Pons (tissue), 1 donor: ENCODE results near the gene PDZRN4.
"Not testable (repeated sequence)": the region's sequence is repeated elsewhere in the genome, so short reads cannot be mapped to it uniquely, and the experiment has no call there.

Experiments
- DNase-seq: peaks from one replicate; pipeline ENCODE4 v3.0.0-alpha.2; 2016; ENCODE audit warnings: low spot score

The PDZRN4 gene

DNA sequence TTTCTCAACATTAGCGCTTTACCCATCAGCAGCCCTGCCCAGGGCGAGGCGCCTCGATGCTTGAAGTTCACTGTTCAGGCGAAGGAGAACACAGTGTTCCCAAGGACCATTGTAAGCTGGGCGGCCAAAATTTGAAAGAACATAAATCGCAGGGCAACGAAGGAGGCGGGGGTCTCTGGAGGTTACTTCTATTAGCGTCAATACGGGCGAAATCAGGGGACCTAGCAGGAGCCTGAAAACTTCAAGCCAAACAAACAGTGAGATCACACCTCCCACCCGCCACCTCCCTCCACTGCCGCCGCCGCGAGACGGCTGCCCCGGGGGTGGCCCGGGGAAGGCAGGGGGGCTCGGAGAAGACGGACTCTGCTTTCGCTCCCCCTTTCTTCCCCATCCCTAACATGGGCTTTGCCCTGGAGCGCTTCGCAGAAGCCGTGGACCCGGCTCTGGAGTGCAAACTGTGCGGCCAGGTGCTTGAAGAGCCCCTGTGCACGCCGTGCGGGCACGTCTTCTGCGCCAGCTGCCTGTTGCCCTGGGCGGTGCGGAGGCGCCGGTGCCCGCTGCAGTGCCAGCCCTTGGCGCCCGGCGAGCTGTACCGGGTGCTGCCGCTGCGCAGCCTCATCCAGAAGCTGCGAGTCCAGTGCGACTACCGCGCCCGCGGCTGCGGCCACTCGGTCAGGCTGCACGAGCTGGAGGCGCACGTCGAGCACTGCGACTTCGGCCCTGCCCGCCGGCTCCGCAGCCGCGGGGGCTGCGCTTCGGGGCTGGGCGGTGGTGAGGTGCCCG lies at the start of gene PDZRN4:
Gene PDZRN4, plus strand, starts transcription at position 263 of the 783 bp plus-strand sequence.
- DNase-seq, result no peak

GRCh38 chr12:41140117-41140516 lies 48.0 kb upstream of the PDZRN4 start:
- no peak for DNase-seq

DNA sequence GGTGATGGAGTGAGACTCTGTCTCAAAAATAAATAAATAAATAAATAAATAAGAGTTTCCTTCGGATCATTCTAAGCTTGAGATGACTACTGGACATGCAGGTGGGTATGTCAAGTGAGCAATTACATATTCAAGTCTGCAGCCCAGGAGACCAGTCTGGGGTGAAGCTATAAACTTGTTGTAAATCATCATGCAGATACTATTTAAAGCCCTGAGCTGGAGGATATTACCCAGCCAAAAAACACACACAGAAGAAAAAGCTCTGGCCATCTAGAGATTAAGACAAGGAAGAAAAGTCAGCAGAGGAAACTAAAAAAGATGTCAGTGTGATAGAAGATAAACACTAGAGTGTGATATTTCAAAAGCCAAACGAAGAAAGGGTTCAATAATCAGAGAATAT lies 47.0 kb upstream of the PDZRN4 start:
- no peak for DNase-seq

- DNase-seq, result no peak
Measured at GRCh38 chr12:41142376-41142775, 45.7 kb upstream of the PDZRN4 start.

GRCh38 chr12:41151793-41152192 lies 36.3 kb upstream of the PDZRN4 start:
- no peak for DNase-seq

GRCh38 chr12:41162461-41162860 lies 25.7 kb upstream of the PDZRN4 start:
- DNase-seq, result no peak

- no peak for DNase-seq
Measured at GRCh38 chr12:41167701-41168100, 20.4 kb upstream of the PDZRN4 start.

- DNase-seq, result no peak
Measured at GRCh38 chr12:41174602-41175001, 13.5 kb upstream of the PDZRN4 start.

GRCh38 chr12:41179507-41179906 lies 8.6 kb upstream of the PDZRN4 start:
- not testable (repeated sequence) for DNase-seq

- DNase-seq, result no peak
Measured at GRCh38 chr12:41184864-41185263, 3.3 kb upstream of the PDZRN4 start.

- DNase-seq, result no peak
Measured at GRCh38 chr12:41186026-41186425, 2.1 kb upstream of the PDZRN4 start.

DNA sequence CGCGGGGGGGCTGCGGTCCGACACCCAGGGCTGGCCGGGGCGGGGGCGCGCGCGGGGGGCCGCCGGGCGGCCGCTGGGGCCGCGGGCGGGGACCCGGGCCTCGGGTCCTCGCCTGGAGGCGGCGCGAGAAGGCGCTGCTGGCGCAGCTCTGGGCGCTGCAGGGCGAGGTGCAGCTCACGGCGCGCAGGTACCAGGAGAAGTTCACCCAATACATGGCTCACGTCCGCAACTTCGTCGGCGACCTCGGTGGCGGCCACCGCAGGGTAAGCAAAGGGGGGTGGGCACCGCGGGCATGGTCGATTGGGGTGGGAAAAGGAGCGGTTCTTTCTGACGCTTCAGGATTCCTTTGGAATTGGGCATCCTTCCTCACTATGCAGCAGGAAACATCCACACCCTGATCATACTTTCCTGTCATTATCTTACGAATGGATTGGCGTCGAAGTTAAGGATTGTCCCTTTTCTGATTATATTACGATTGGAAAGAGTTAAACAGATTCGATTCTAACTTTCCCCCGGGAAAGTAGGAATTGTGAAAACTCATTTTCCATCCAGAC lies 798 bp downstream of the PDZRN4 start:
- no peak for DNase-seq

DNA sequence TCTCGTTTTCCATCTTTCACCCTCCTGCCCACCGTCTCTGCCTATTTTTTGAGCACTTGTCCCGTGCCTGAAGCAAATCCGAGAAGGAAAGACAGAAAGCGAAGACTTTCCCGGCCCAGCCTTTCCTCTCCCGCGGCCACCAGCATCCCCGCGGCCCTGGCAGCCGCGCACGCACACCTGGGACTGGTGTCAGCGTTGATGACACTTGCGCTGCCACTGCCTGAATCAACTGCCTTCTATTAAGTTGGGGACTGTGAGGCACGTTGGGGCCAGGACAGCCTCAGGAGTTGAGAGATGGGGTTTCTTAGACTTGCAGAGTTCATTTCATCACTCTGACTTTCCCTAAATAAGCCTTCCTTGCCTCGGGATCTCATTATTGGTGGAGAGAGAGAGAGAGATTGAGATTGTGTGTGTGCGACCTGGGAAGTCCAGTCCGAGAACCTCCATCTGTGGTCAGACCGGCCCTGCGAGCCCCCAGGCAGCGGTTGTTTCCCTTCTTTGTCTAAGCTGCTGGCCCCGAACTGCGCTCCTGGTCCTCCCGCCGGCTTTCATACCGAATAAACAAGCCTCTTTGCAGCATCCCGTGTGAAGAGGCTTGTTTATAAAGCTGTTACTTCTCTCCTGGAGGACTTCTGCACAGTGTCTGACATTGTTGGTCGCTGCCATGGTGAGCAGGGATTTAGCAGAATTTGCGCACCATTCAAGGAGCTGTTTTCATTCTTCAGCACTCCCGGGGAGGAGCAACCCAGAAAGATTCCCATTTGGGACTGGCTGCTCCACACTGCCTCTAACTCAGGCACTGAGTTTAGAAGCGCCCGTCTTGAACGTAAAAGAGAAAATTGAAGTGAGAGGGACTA lies 1.5 kb downstream of the PDZRN4 start:
- DNase-seq, result no peak

DNA sequence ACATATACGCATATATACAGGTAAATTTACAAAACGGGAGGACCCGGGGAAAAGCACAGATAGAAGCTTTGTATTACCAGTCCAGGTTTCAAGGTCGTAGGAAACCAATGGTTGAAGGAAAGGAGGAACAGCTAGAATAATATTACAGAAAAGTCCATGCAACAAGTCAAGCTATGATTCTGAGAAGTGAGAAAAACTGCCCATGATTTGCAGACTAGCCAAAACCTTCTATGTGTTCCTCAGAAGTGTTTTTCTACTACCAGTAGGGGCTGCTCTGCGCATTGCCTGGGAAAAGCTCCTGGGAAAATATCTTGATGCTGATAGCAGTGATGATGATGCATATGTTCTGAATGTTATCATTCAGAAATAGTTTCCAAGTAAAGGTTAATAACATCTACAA lies 2.2 kb downstream of the PDZRN4 start:
- peak; percentile 68 for DNase-seq

DNA sequence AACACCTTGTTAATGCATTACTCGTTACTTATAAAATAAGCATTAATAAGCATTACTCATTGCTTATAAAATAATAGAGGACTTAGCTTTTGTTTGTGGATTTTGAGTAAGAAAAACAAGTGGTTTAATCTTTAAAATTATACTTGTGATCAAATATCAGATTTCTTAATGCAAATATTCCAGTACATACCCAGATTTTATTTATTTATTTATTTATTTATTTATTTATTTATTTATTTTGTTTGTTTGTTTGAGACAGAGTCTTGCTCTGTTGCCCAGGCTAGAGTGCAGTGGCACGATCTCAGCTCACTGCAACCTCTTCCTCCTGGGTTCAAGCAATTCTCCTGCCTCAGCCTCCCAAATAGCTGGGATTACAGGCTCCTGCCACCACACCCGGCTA lies 3.4 kb downstream of the PDZRN4 start:
- DNase-seq, result not testable (repeated sequence)

- no peak for DNase-seq
Measured at GRCh38 chr12:41193311-41193710, 5.2 kb downstream of the PDZRN4 start.

- DNase-seq, result no peak
Measured at GRCh38 chr12:41202051-41202450, 13.9 kb downstream of the PDZRN4 start.

- peak; percentile 51 for DNase-seq
Measured at GRCh38 chr12:41205070-41205709, 17.1 kb downstream of the PDZRN4 start.

DNA sequence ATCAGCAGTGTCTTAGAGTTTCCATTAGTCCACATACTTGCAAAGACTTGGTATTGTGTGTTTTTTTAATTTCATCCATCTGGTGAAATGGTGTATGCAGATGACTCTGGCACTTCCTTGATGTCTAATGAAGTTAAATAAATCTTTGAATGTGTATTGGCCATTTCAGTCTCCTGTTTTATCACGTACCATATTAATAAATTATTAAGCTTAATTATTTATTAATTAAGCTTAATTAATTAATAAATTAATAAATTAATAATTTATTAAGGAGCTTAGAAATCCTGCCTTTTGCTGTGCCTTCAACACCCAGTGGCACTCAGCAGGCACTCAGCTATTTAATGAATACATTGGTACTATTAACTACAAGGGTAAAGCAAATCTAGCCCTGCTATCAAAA lies 18.2 kb downstream of the PDZRN4 start:
- no peak for DNase-seq

- no peak for DNase-seq
Measured at GRCh38 chr12:41211448-41211847, 23.3 kb downstream of the PDZRN4 start.

DNA sequence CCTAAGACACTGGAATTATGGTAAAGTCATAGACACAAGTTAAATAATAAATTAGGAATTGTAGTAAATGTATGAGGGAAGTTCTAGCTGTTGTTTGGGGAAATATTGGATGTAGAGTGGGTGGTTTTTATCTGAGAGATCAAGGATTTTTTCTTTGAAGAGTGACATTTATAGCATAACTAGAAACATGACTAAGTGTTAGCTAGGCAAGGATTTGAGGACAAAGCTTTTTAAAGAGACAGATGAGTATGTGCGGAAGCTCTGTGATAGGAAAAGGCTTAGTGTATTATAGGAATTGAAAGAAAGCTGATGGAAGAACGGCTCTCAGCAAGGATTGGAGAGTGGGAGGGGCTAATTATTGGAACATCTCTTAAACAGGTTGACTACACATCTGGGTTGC lies 24.5 kb downstream of the PDZRN4 start:
- DNase-seq, result no peak

DNA sequence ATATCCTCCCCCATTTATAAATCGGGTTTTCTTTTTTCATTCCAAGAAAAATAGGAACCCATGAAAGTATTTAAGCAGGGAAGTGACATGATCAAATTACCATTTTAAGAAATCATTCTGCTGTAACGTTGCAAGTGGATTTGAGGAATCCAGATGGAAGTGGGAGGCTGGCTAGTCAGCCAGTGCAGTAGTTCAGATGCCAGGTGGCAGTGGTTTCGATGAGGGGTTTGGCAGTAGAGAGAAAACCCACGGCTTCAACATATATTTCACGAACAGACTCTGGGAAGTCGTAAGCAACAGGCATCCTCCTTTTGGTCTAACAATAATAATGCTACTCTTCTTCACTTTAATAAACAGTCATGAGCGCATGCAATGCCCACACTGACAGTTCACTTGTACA lies 25.0 kb downstream of the PDZRN4 start:
- no peak for DNase-seq
